Calu3 (cell line): ENCODE data around the gene ASTN1. TPM values are rescaled to one million over a fixed set of nuclear protein-coding genes. Genes with fewer than 3 reads are reported as not detected.
A peak's percentile ranks its signal among the peaks of the same experiment; 100 is the strongest.

Source experiments
- BruUV-seq: library from RNA; stranded (reverse); fragments of 400-500 nt; replicated peaks from 2 replicates; lab custom pipeline; 2021; lab: Mats Ljungman, UMichigan
- CTCF ChIA-PET: fragments of 300-600 bp; sonication (Branson Sonifier 250); formaldehyde crosslinking; loops from one replicate; lab custom pipeline; 2022; ENCODE audit warnings: antibody characterized with exemption; lab: Charles Lee
- DNase-seq: peaks from one replicate; pipeline ENCODE4 v3.0.0; 2022
- H3K27ac Mint-ChIP-seq: one replicate; pipeline ENCODE4 v1.8.0; 2022; ENCODE audit warnings: mixed read lengths; ENCODE audit not compliant: unreplicated experiment
- H3K27me3 Mint-ChIP-seq: one replicate; pipeline ENCODE4 v1.8.0; 2022; ENCODE audit warnings: mixed read lengths; ENCODE audit not compliant: unreplicated experiment
- H3K36me3 Mint-ChIP-seq: one replicate; pipeline ENCODE4 v1.8.0; 2022; ENCODE audit warnings: mild to moderate bottlenecking, moderate library complexity, mixed read lengths; ENCODE audit not compliant: insufficient read depth, unreplicated experiment
- H3K4me1 Mint-ChIP-seq: one replicate; pipeline ENCODE4 v1.8.0; 2022; ENCODE audit warnings: mild to moderate bottlenecking, low read depth, mixed read lengths; ENCODE audit not compliant: unreplicated experiment
- H3K4me3 Mint-ChIP-seq: one replicate; pipeline ENCODE4 v1.8.0; 2022; ENCODE audit warnings: mild to moderate bottlenecking, low read depth, moderate library complexity, mixed read lengths; ENCODE audit not compliant: unreplicated experiment
- H3K9me3 Mint-ChIP-seq: one replicate; pipeline ENCODE4 v1.8.0; 2022; ENCODE audit warnings: low read depth, mixed read lengths; ENCODE audit not compliant: unreplicated experiment
- CTCF ChIP-seq: fragments of 200-600 bp; IDR thresholded peaks from one replicate; pipeline ENCODE4 v1.8.0; 2022; ENCODE audit warnings: antibody characterized with exemption; ENCODE audit not compliant: unreplicated experiment
- intact Hi-C: fragments of 100-400 bp; cut with micrococcal nuclease; formaldehyde crosslinking; loops from one replicate; pipeline ENCODE4 v1.10.0; 2022; ENCODE audit not compliant: unreplicated experiment
- total RNA-seq: library from RNA; stranded (reverse); gene quantifications from 2 replicates; pipeline ENCODE4 v1.2.3, GENCODE V29; 2022

The ASTN1 gene
- total RNA-seq, 1 experiment from 2014 or later, result not detected

- H3K9me3 Mint-ChIP-seq, result no peaks in the 10 kb centered on the region
Observed at GRCh38 chr1:176957603-176958002, 206.9 kb downstream of the ASTN1 start.

GRCh38 chr1:176954242-176954641 is 210.3 kb downstream of the ASTN1 start:
- H3K4me3 Mint-ChIP-seq, result no peak overlapping the region
- H3K36me3 Mint-ChIP-seq, result no peaks in the 10 kb centered on the region
- CTCF ChIA-PET, result interaction anchor here (0.6 kb wide), 1 partner anchor 242 kb away, joined by 3 read pairs; no protein-coding TSS in a partner anchor
- H3K4me1 Mint-ChIP-seq, result no peaks in the 10 kb centered on the region
- no peak overlapping the region for H3K27ac Mint-ChIP-seq
- intact Hi-C loops, result no loop called here
- DNase-seq, result no peak
- no TSS peak for BruUV-seq
- H3K9me3 Mint-ChIP-seq, result no peaks in the 10 kb centered on the region
- H3K27me3 Mint-ChIP-seq, result peaks cover 39% of the 10 kb centered on the region
- peak; percentile 23 for TF ChIP-seq CTCF

More at GRCh38 chr1:176957603-176958002, 206.9 kb downstream of the ASTN1 start:
- intact Hi-C loops, result no loop called here
- Mint-ChIP-seq H3K4me3 (no peak overlapping the region), H3K36me3 (no peaks in the 10 kb centered on the region), H3K27ac (no peak overlapping the region), H3K27me3 (peaks cover 33% of the 10 kb centered on the region), H3K4me1 (no peaks in the 10 kb centered on the region)
- no peak for DNase-seq
- CTCF ChIA-PET, result no interaction called here
- no TSS peak for BruUV-seq
- TF ChIP-seq CTCF, result no peak

- H3K4me3 Mint-ChIP-seq, result no peak overlapping the region
- BruUV-seq, result no TSS peak
- H3K27me3 Mint-ChIP-seq, result peaks cover 35% of the 10 kb centered on the region
- H3K4me1 Mint-ChIP-seq, result no peaks in the 10 kb centered on the region
- CTCF ChIA-PET, result no interaction called here
- DNase-seq, result no peak
- H3K27ac Mint-ChIP-seq, result no peak overlapping the region
- H3K36me3 Mint-ChIP-seq, result no peaks in the 10 kb centered on the region
- no peak for TF ChIP-seq CTCF
- H3K9me3 Mint-ChIP-seq, result no peaks in the 10 kb centered on the region
- intact Hi-C loops, result no loop called here
Observed at GRCh38 chr1:176950736-176951324, 213.7 kb downstream of the ASTN1 start.

GRCh38 chr1:176949033-176949662 is 215.4 kb downstream of the ASTN1 start:
- BruUV-seq, result no TSS peak
- H3K9me3 Mint-ChIP-seq, result no peaks in the 10 kb centered on the region
- peak; percentile 35 for TF ChIP-seq CTCF
- H3K4me3 Mint-ChIP-seq, result no peak overlapping the region
- H3K4me1 Mint-ChIP-seq, result no peaks in the 10 kb centered on the region
- H3K27ac Mint-ChIP-seq, result no peak overlapping the region
- H3K36me3 Mint-ChIP-seq, result no peaks in the 10 kb centered on the region
- CTCF ChIA-PET, result no interaction called here
- DNase-seq, result peak; percentile 33
- intact Hi-C loops, result no loop called here
- peaks cover 30% of the 10 kb centered on the region for H3K27me3 Mint-ChIP-seq
